ENCODE results near the gene CRACR2B. TPM values are rescaled to one million over a fixed set of nuclear protein-coding genes. Genes with fewer than 3 reads are reported as not detected.

The CRACR2B gene
- total RNA-seq, 4 donors from 2014 or later: 0.48 to 5.7 (median 3.5) TPM

DNA sequence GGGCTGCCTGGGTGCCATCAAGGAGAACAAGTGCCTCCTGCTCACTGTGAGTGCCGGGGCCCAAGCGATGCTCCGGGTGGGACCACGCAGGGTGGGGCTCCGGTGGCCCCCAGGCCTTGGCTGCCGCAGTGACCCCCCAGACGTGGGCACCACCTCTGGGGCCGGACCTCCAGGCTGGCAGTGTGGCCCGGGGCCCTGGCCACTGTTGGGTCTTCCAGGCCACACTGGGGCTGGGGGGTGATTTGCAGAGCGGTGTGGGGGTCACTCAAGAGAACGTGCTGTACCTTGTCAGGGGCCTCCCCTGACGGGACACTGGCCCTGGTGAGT, 34.9 kb downstream of the CRACR2B start:
- WGBS, 2 donors: 90% methylated on average over 4 of the region's 12 CpGs; no CpG with 5 or more reads in 1 of the 2 donors

DNA sequence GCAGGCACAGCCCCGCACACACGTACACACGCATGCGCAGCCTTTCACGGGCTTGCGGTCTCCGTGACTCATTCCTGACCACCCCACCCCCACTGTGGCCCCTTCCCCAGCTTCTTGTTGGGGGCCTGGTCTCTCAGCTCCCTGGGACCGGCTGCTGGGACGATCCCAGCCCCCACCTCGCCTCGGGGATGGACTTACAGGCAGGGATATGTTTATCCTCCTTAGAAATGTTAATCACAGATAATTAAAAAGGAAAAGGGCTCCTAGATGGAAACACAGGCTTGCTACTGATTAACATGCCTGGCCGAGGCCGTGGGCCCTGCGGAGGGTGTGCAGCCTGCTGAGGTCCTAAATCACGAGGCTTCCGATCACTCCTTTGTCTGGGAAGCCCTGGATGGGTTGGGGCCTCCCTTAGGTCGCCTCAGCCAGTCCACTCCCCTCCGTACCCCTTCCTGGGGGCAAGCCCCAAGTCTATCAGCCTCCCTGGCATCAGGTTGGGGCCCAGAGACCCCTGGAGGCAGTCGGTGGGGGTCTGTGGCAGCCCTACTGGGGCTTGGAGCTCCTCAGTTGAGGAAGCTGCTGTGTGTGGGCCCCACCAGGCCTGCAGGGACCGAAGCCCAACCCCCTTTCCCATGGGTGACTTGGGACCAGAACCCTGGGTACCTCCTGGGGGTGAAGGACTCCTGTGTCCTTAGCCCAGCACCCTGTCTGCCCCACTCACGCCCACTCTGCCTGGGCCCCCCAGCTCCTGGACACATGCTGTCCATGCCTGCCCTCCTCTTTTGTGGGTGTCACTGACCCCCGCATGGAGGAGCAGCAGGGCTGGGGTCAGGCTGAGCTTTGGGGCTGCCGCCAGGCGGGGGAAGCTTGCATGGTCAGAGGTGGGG, 35.5 kb downstream of the CRACR2B start:
- no peak for DNase-seq
- intact Hi-C loops (cut with DNase I): no loop called here

More for the DNA sequence above, 34.9 kb downstream of the CRACR2B start:
- Histone ChIP-seq H3K36me3 (peaks cover 0 to 53% (median 7%) of the 10 kb centered on the region in 3 donors), H3K9me3 (no peaks in the 10 kb centered on the region), H3K4me3 (no peak overlapping the region), H3K27me3 (no peaks in the 10 kb centered on the region), H3K27ac (no peak overlapping the region), H3K4me1 (peaks cover 11 to 40% (median 11%) of the 10 kb centered on the region in 3 donors)
- TF ChIP-seq, protein P1, sequence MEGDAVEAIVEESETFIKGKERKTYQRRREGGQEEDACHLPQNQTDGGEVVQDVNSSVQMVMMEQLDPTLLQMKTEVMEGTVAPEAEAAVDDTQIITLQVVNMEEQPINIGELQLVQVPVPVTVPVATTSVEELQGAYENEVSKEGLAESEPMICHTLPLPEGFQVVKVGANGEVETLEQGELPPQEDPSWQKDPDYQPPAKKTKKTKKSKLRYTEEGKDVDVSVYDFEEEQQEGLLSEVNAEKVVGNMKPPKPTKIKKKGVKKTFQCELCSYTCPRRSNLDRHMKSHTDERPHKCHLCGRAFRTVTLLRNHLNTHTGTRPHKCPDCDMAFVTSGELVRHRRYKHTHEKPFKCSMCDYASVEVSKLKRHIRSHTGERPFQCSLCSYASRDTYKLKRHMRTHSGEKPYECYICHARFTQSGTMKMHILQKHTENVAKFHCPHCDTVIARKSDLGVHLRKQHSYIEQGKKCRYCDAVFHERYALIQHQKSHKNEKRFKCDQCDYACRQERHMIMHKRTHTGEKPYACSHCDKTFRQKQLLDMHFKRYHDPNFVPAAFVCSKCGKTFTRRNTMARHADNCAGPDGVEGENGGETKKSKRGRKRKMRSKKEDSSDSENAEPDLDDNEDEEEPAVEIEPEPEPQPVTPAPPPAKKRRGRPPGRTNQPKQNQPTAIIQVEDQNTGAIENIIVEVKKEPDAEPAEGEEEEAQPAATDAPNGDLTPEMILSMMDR (IDR thresholded peaks at IDR 0.05): no peak
- TF ChIP-seq POLR2A (IDR thresholded peaks at IDR 0.05): no peak
- intact Hi-C loops (cut with DNase I): no loop called here
- no peak for DNase-seq

DNA sequence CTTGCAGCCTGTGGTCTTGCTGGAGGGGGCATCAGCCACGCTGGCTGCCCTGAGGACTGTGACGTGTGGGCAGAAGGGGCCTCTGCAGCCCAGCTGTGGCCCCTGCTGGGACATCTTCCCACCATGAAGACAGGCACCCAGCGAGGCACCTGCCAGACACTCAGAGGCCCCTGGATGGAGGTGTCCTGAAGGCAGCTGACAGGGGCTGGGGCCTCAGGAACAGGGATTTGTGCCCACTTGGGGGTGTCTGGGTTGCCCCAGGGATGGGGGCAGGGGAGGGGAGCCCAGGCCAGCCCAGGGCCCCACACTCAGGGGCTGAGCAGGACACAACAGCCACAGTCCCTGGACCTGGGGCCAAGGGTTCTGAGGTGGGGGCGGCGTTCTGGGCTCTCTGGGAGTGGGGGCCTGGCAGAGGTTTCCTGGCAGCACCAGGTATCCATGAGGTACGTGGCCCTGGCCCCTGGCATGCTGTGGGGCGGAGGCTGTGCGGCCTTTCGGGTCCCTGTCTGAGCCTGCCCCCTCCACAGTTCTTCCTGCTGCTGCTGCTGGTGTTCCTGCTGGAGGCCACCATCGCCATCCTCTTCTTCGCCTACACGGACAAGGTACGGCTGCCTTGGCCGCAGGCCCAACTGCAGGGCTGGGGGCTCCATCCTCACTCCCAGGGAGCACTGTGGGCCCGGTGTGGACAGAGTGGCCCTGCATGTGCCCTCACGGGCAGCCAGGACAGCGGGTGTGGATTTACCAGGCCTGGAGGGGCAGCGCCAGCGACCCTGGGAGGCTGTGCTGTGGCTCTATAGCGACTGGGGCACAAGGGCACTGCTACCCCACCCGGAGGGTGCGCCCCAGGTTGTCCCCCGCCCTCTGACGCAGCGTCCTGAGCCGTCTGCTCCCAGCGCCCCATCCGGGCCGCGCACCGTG, 36.5 kb downstream of the CRACR2B start:
- H3K27me3 ChIP-seq: no peaks in the 10 kb centered on the region
- H3K4me3 ChIP-seq: no peak overlapping the region
- H3K4me1 ChIP-seq: peaks cover 9 to 25% (median 11%) of the 10 kb centered on the region in 3 donors
- no peaks in the 10 kb centered on the region for H3K9me3 ChIP-seq
- no peak for DNase-seq
- no peak for TF ChIP-seq POLR2A (IDR thresholded peaks at IDR 0.05)
- TF ChIP-seq, protein P1 (IDR thresholded peaks at IDR 0.05): no peak
- intact Hi-C loops (cut with DNase I): no loop called here
- WGBS, 2 donors: 87% methylated on average over 13 of the region's 31 CpGs; no CpG with 5 or more reads in 1 of the 2 donors
- no peak overlapping the region for H3K27ac ChIP-seq
- peaks cover 0 to 58% (median 7%) of the 10 kb centered on the region in 3 donors for H3K36me3 ChIP-seq

More for the DNA sequence above, 35.5 kb downstream of the CRACR2B start:
- Histone ChIP-seq H3K4me3 (no peak overlapping the region), H3K4me1 (peaks cover 11 to 34% (median 11%) of the 10 kb centered on the region in 3 donors), H3K36me3 (peaks cover 0 to 53% (median 7%) of the 10 kb centered on the region in 3 donors), H3K9me3 (no peaks in the 10 kb centered on the region), H3K27ac (no peak overlapping the region), H3K27me3 (no peaks in the 10 kb centered on the region)
- TF ChIP-seq, protein P1 (IDR thresholded peaks at IDR 0.05): no peak
- TF ChIP-seq POLR2A (IDR thresholded peaks at IDR 0.05): no peak
- WGBS, 2 donors: 76 to 95% methylated on average over 3 to 10 of the region's 24 CpGs

DNA sequence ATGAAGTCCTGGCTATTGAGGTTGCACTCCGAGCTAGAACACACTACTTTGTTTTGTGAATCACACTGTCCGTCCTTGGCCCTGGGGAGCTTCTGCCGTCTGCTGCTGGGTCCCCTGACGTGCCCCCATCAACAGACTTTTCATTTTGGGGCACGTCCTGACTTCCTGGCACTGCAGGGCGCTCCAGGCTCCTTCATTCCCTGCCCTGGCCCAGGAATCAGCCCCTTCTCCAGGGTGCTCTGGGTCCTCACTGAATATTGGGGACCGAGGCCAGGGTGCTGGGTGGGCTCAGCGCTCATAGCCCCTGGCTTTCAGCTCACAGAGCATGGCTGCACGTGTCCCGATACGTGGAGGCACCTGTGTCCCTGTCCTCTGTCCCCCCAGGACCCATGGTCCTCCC, 37.2 kb downstream of the CRACR2B start:
- H3K36me3 ChIP-seq: peaks cover 0 to 66% (median 7%) of the 10 kb centered on the region in 3 donors
- H3K4me3 ChIP-seq: no peak overlapping the region
- no peak for DNase-seq
- no peaks in the 10 kb centered on the region for H3K27me3 ChIP-seq
- no peak overlapping the region for H3K27ac ChIP-seq
- peaks cover 4 to 18% (median 5%) of the 10 kb centered on the region in 3 donors for H3K4me1 ChIP-seq
- intact Hi-C loops (cut with DNase I): no loop called here
- WGBS, 2 donors: 51% methylated on average over 4 of the region's 11 CpGs; no CpG with 5 or more reads in 1 of the 2 donors
- no peak for TF ChIP-seq POLR2A (IDR thresholded peaks at IDR 0.05)
- TF ChIP-seq, protein P1 (IDR thresholded peaks at IDR 0.05): no peak
- H3K9me3 ChIP-seq: no peaks in the 10 kb centered on the region
